AG10803 (cell line): ENCODE results near the gene ACYP2.
A peak's percentile ranks its signal among the peaks of the same experiment; 100 is the strongest.
"Not testable (repeated sequence)": the region's sequence is repeated elsewhere in the genome, so short reads cannot be mapped to it uniquely, and the experiment has no call there.

Source experiments
- DNase-seq: peaks from one replicate; pipeline ENCODE4 v3.0.0; 2010; ENCODE audit warnings: low read depth
- H3K4me3 ChIP-seq: 2 replicates; pipeline ENCODE4 v1.5.1; 2011; ENCODE audit warnings: mild to moderate bottlenecking, low read length, control low read depth
- CTCF ChIP-seq: conservative IDR thresholded peaks from 2 replicates; pipeline ENCODE4 v1.5.1; 2011; ENCODE audit warnings: mild to moderate bottlenecking, low read length, control low read depth, inconsistent platforms

ACYP2 gene

GRCh38 chr2:54289917-54290316, 174.5 kb downstream of the ACYP2 start:
- DNase-seq = no peak
- no peak for TF ChIP-seq CTCF
- H3K4me3 ChIP-seq = no peak overlapping the region

- no peak for DNase-seq
- no peak for TF ChIP-seq CTCF
- H3K4me3 ChIP-seq = no peak overlapping the region
Measured at GRCh38 chr2:54290356-54291025, 175.1 kb downstream of the ACYP2 start.

GRCh38 chr2:54294665-54295064, 179.2 kb downstream of the ACYP2 start:
- not testable (repeated sequence) for DNase-seq, H3K4me3 ChIP-seq

- no peak for TF ChIP-seq CTCF
- DNase-seq = no peak
- H3K4me3 ChIP-seq = no peak overlapping the region
Measured at GRCh38 chr2:54295911-54296310, 180.5 kb downstream of the ACYP2 start.

- TF ChIP-seq CTCF = no peak
- no peak overlapping the region for H3K4me3 ChIP-seq
- no peak for DNase-seq
Measured at GRCh38 chr2:54298514-54298913, 183.1 kb downstream of the ACYP2 start.

- TF ChIP-seq CTCF = no peak
- H3K4me3 ChIP-seq = no peak overlapping the region
- DNase-seq = no peak
Measured at GRCh38 chr2:54303631-54304030, 188.2 kb downstream of the ACYP2 start.

GRCh38 chr2:54306556-54306955, 191.1 kb downstream of the ACYP2 start:
- TF ChIP-seq CTCF = no peak
- H3K4me3 ChIP-seq = no peak overlapping the region
- peak; percentile 27 for DNase-seq

- TF ChIP-seq CTCF = no peak
- DNase-seq = no peak
Measured at GRCh38 chr2:54308186-54308585, 192.8 kb downstream of the ACYP2 start.

More at GRCh38 chr2:54308186-54308585, 192.8 kb downstream of the ACYP2 start:
- H3K4me3 ChIP-seq = no peak overlapping the region
